Breast epithelium (tissue), 3 donors: ENCODE results near the gene ANO5.

Source experiments
- POLR2A ChIP-seq: fragments of 450-650 bp; IDR thresholded peaks from one replicate; pipeline ENCODE4 v1.6.1; 2016; ENCODE audit warnings: antibody characterized with exemption, mild to moderate bottlenecking, moderate library complexity
- POLR2AphosphoS5 ChIP-seq, 3 donors: sonication (generic); formaldehyde crosslinking; IDR thresholded peaks; one replicate each; pipeline ENCODE4 v1.6.1; 2017; ENCODE audit warnings: antibody characterized with exemption in 3 of 3
- TF ChIP-seq, protein P1 (sequence below), 3 donors: fragments of 450-650 bp; IDR thresholded peaks; one replicate each; pipeline ENCODE4 v1.5.1; 2016 to 2017; ENCODE audit warnings: antibody characterized with exemption in 3 of 3, mild to moderate bottlenecking in 3 of 3, moderate library complexity in 3 of 3

- TF ChIP-seq, protein P1, sequence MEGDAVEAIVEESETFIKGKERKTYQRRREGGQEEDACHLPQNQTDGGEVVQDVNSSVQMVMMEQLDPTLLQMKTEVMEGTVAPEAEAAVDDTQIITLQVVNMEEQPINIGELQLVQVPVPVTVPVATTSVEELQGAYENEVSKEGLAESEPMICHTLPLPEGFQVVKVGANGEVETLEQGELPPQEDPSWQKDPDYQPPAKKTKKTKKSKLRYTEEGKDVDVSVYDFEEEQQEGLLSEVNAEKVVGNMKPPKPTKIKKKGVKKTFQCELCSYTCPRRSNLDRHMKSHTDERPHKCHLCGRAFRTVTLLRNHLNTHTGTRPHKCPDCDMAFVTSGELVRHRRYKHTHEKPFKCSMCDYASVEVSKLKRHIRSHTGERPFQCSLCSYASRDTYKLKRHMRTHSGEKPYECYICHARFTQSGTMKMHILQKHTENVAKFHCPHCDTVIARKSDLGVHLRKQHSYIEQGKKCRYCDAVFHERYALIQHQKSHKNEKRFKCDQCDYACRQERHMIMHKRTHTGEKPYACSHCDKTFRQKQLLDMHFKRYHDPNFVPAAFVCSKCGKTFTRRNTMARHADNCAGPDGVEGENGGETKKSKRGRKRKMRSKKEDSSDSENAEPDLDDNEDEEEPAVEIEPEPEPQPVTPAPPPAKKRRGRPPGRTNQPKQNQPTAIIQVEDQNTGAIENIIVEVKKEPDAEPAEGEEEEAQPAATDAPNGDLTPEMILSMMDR (IDR thresholded peaks at IDR 0.05) = no peak
- no peak for TF ChIP-seq POLR2A
- no peak for TF ChIP-seq POLR2AphosphoS5 (IDR thresholded peaks at IDR 0.05)
Measured at GRCh38 chr11:22177186-22177585, 15.7 kb upstream of the ANO5 start.
